ENCODE data around the gene ZNF232.
"Not testable (repeated sequence)": the region's sequence is repeated elsewhere in the genome, so short reads cannot be mapped to it uniquely, and the experiment has no call there.

Gene ZNF232

GRCh38 chr17:5097101-5097834 lies 14.4 kb downstream of the ZNF232 start:
- DNase-seq (ENCODE audit: low read depth in 2 of 2): peak in 1 of 2 donors; percentile 28

- DNase-seq (ENCODE audit: low read depth in 2 of 2): no peak
Measured at GRCh38 chr17:5096731-5097100, 15.0 kb downstream of the ZNF232 start.

- DNase-seq (ENCODE audit: low read depth in 2 of 2): no peak
Measured at GRCh38 chr17:5092218-5093010, 19.3 kb downstream of the ZNF232 start.

- DNase-seq (ENCODE audit: low read depth in 2 of 2): no peak
Measured at GRCh38 chr17:5080591-5080990, 31.1 kb downstream of the ZNF232 start.

GRCh38 chr17:5078106-5079028 lies 33.3 kb downstream of the ZNF232 start, which contains the start of gene ZFP3:
ZFP3 (plus strand) TSS chr17:5078467; CDS start chr17:5091505, 13,038 bp downstream.
- peak; percentile 44 to 68 for DNase-seq (ENCODE audit: low read depth in 2 of 2)

- DNase-seq (ENCODE audit: low read depth in 2 of 2): no peak
Measured at GRCh38 chr17:5077781-5078105, 33.9 kb downstream of the ZNF232 start.

GRCh38 chr17:5077275-5077674 lies 34.4 kb downstream of the ZNF232 start:
- not testable (repeated sequence) for DNase-seq (ENCODE audit: low read depth in 2 of 2)

- not testable (repeated sequence) for DNase-seq (ENCODE audit: low read depth in 2 of 2)
Measured at GRCh38 chr17:5075472-5075871, 36.2 kb downstream of the ZNF232 start.

- DNase-seq (ENCODE audit: low read depth in 2 of 2): no peak
Measured at GRCh38 chr17:5069724-5070123, 42.0 kb downstream of the ZNF232 start.

- no peak for DNase-seq (ENCODE audit: low read depth in 2 of 2)
Measured at GRCh38 chr17:5068236-5068635, 43.4 kb downstream of the ZNF232 start.

GRCh38 chr17:5065227-5065744 lies 46.4 kb downstream of the ZNF232 start:
- no peak for DNase-seq (ENCODE audit: low read depth in 2 of 2)

Measured in activated CD8-positive, alpha-beta memory T cell treated with anti-CD3 and anti-CD28 coated beads for 4 hours (primary cell).